Smooth muscle cell (in vitro differentiated cells): ENCODE measurements around the gene RUVBL1. TPM values are rescaled to one million over a fixed set of nuclear protein-coding genes. Genes with fewer than 3 reads are reported as not detected.

ENCODE experiments used
- DNase-seq: peaks from one replicate; lab custom pipeline; 2025; ENCODE audit not compliant: unreplicated experiment; lab: John Stamatoyannopoulos, UW
- H2AFZ ChIP-seq: fragments of 200-600 bp; sonication (generic); 2 replicates; pipeline ENCODE4 v1.6.0; 2016; ENCODE audit warnings: antibody characterized with exemption, low read depth, mild to moderate bottlenecking
- H3F3A ChIP-seq: fragments of 200-600 bp; sonication (generic); 2 replicates; pipeline ENCODE4 v1.6.0; 2017; ENCODE audit warnings: antibody characterized with exemption, low read depth
- H3K27ac ChIP-seq: fragments of 200-600 bp; sonication (generic); 2 replicates; pipeline ENCODE4 v1.5.1; 2016; ENCODE audit warnings: low read depth, mild to moderate bottlenecking
- H3K27me3 ChIP-seq: fragments of 200-600 bp; sonication (generic); 2 replicates; pipeline ENCODE4 v1.6.1; 2016; ENCODE audit warnings: low read depth, mild to moderate bottlenecking
- H3K36me3 ChIP-seq: fragments of 200-600 bp; sonication (generic); 2 replicates; pipeline ENCODE4 v1.5.1; 2016; ENCODE audit warnings: low read depth
- H3K4me1 ChIP-seq: fragments of 200-600 bp; sonication (generic); 2 replicates; pipeline ENCODE4 v1.5.1; 2016; ENCODE audit warnings: low read depth
- H3K4me2 ChIP-seq: fragments of 200-600 bp; sonication (generic); 2 replicates; pipeline ENCODE4 v1.6.0; 2016; ENCODE audit warnings: mild to moderate bottlenecking
- H3K4me3 ChIP-seq: fragments of 200-600 bp; sonication (generic); 2 replicates; pipeline ENCODE4 v1.5.1; 2016; ENCODE audit warnings: mild to moderate bottlenecking
- H3K79me2 ChIP-seq: fragments of 200-600 bp; sonication (generic); 2 replicates; pipeline ENCODE4 v1.6.0; 2016; ENCODE audit warnings: low read depth, mild to moderate bottlenecking
- H3K9ac ChIP-seq: fragments of 200-600 bp; sonication (generic); 2 replicates; pipeline ENCODE4 v1.6.0; 2016; ENCODE audit warnings: low read depth
- H3K9me3 ChIP-seq: fragments of 200-600 bp; sonication (generic); replicated peaks from 2 replicates; pipeline ENCODE4 v1.5.1; 2016; ENCODE audit warnings: low read depth
- H4K20me1 ChIP-seq: fragments of 200-600 bp; sonication (generic); 2 replicates; pipeline ENCODE4 v1.6.0; 2016; ENCODE audit warnings: low read depth
- CTCF ChIP-seq: fragments of 200-600 bp; sonication (generic); IDR thresholded peaks from 2 replicates; pipeline ENCODE4 v1.5.1; 2017; ENCODE audit warnings: borderline replicate concordance, mild to moderate bottlenecking, antibody characterized with exemption; ENCODE audit not compliant: insufficient read depth, poor library complexity, severe bottlenecking
- WGBS: methylation state at CpG from one replicate; pipeline ENCODE4 v1.1.7; 2016; ENCODE audit warnings: low lambda C conversion rate; 5-methylcytosine and 5-hydroxymethylcytosine counted together
- polyA plus RNA-seq: library from polyadenylated mRNA; unstranded; fragments of >200 nt; fragmentation: Nextera tagmentation; extraction: Ambion mirVana; gene quantifications from 2 replicates; pipeline ENCODE4 v1.2.1, GENCODE V29; 2016
- total RNA-seq: library from RNA; depleted of rRNA; stranded (reverse); fragments of >200 nt; gene quantifications from 2 replicates; pipeline ENCODE4 v1.2.3, GENCODE V29; 2014

RUVBL1 gene
- total and polyA plus RNA-seq, 2 experiments from 2014 or later, result 32.9 to 37.1 TPM

DNA sequence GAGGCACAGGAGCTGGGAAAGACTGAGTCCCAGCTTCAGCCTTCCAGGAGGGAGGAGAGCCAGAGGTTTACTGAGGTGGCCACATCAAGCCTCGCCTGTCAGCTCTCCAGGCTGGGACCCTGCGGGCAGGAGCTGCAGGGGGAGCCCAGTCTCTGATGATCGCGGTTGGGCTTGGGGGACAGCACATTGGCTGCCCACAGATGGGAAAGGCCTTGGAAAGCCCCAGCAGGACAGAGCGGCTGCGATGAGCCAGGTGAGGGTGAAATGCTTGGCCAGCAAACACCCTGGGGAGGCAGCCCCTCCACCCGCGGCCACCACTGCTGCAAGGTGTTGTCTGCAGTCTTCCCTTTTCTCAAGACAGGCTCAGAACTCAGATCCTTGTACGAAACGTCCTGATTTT lies 40.2 kb downstream of the RUVBL1 start:
- WGBS, result 92% methylated on average over 10 of the region's 10 CpGs
- H2AFZ ChIP-seq, result no peak overlapping the region
- peaks cover 7% of the 10 kb centered on the region for H3F3A ChIP-seq
- H3K4me1 ChIP-seq, result no peaks in the 10 kb centered on the region
- H4K20me1 ChIP-seq, result peaks cover 14% of the 10 kb centered on the region
- no peak overlapping the region for H3K27ac ChIP-seq
- no peaks in the 10 kb centered on the region for H3K9me3 ChIP-seq
- TF ChIP-seq CTCF, result no peak
- no peak for DNase-seq
- peaks cover under 1% of the 10 kb centered on the region for H3K79me2 ChIP-seq
- H3K4me2 ChIP-seq, result no peak overlapping the region
- H3K9ac ChIP-seq, result no peak overlapping the region
- H3K27me3 ChIP-seq, result no peaks in the 10 kb centered on the region
- no peaks in the 10 kb centered on the region for H3K36me3 ChIP-seq
- no peak overlapping the region for H3K4me3 ChIP-seq

DNA sequence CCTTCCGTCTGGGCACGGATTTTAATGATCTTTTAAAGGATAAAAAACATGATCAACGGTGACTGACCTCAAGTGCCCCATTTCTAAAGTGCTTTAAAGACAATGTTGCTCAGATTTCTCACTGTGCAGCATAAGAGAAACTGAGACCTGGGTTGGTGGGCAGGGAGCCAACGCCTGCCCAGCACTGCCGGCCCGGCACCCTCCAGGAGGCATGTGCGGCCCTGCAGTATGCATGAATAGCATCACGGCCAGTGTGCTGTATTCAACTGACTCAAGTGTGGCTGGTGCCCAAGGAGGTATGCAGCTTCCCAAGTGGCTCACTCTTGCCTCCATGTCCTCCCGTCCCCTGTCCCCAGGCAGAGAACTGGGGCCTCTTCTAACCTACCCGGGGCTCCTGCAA lies 41.1 kb downstream of the RUVBL1 start:
- no peaks in the 10 kb centered on the region for H3K79me2 ChIP-seq
- no peak overlapping the region for H3K4me2 ChIP-seq
- no peak overlapping the region for H3K4me3 ChIP-seq
- H3K4me1 ChIP-seq, result no peaks in the 10 kb centered on the region
- H3K36me3 ChIP-seq, result no peaks in the 10 kb centered on the region
- H4K20me1 ChIP-seq, result peaks cover 21% of the 10 kb centered on the region
- no peaks in the 10 kb centered on the region for H3K9me3 ChIP-seq
- H3K27ac ChIP-seq, result no peak overlapping the region
- no peak overlapping the region for H3K9ac ChIP-seq
- DNase-seq, result no peak
- H3F3A ChIP-seq, result peaks cover 7% of the 10 kb centered on the region
- 94% methylated on average over 10 of the region's 10 CpGs for WGBS
- H3K27me3 ChIP-seq, result no peaks in the 10 kb centered on the region
- no peak overlapping the region for H2AFZ ChIP-seq
- TF ChIP-seq CTCF, result no peak

GRCh38 chr3:128081846-128082245 lies 41.8 kb downstream of the RUVBL1 start:
- Histone ChIP-seq H3F3A (peaks cover 7% of the 10 kb centered on the region), H3K4me3 (no peak overlapping the region), H3K79me2 (no peaks in the 10 kb centered on the region), H4K20me1 (peaks cover 28% of the 10 kb centered on the region), H3K36me3 (no peaks in the 10 kb centered on the region), H3K27me3 (no peaks in the 10 kb centered on the region), H2AFZ (no peak overlapping the region), H3K4me1 (no peaks in the 10 kb centered on the region), H3K4me2 (no peak overlapping the region), H3K27ac (no peak overlapping the region), H3K9ac (no peak overlapping the region), H3K9me3 (no peaks in the 10 kb centered on the region)
- 94% methylated on average over 4 of the region's 4 CpGs for WGBS
- TF ChIP-seq CTCF, result no peak
- no peak for DNase-seq

GRCh38 chr3:128081226-128081625 lies 42.4 kb downstream of the RUVBL1 start:
- Histone ChIP-seq H3K27me3 (no peaks in the 10 kb centered on the region), H3K9me3 (no peaks in the 10 kb centered on the region), H3K9ac (no peak overlapping the region), H3K27ac (no peak overlapping the region), H3F3A (peaks cover 7% of the 10 kb centered on the region), H3K4me1 (peaks cover 6% of the 10 kb centered on the region), H2AFZ (no peak overlapping the region), H4K20me1 (peaks cover 34% of the 10 kb centered on the region), H3K4me2 (no peak overlapping the region), H3K36me3 (no peaks in the 10 kb centered on the region), H3K4me3 (no peak overlapping the region), H3K79me2 (no peaks in the 10 kb centered on the region)
- TF ChIP-seq CTCF, result no peak
- DNase-seq, result no peak
- WGBS, result 97% methylated on average over 6 of the region's 6 CpGs
